ENCODE data around the gene AGPAT3. TPM values are rescaled to one million over a fixed set of nuclear protein-coding genes. Genes with fewer than 3 reads are reported as not detected.

The AGPAT3 gene
- total RNA-seq, 5 donors from 2014 or later (not counting 1 experiment from before 2014, with no cell fraction given): 48.4 to 77.2 (median 65.1) TPM

DNA sequence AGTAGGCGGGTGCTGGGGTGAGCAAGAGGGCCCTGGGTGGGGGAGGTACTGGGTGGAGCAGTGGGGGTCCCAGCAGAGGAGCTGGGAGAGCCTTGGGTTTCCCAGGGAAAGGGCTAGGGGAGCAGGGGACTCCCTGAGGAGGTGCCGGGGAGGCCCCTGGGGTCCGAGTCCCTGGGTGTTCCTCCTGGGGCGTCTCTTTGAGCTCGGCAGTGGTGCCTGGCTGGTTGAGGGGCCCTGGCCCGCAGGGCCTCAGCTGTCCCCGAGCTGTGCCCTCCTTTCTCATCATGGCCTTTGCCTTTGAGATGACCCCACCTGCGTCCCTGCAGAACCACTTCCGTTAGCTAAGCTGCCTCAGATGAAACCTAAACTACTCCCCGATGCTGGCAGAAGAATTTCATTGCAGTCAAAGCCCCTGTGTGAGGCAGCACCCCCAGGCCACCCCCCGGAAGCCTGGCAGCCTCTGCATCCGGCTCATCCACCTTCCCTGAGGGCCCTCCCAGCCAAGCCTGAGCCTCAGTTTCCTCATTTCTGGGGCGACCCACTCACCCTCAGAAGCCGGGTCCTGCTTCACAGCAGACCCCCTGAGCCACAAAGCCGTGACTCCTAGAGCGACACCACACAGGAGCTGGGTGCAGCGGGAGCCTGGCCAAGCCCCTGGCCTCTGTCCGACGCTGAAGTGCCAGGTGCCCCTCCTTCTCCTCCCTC is 103.5 kb downstream of the AGPAT3 start:
- Histone ChIP-seq H3K4me3 (ENCODE audit: control insufficient read depth in 1 of 2, extremely low read depth in 1 of 2, low read length in 1 of 2) (no peak overlapping the region), H3K27ac (ENCODE audit: low read length) (no peak overlapping the region), H3K27me3 (replicated peaks in 1 of 2; ENCODE audit: control insufficient read depth in 2 of 2, extremely low read depth in 1 of 2, insufficient read depth in 2 of 2, low read length in 1 of 2) (no peaks in the 10 kb centered on the region), H3K9me3 (no peaks in the 10 kb centered on the region), H3K36me3 (ENCODE audit: control insufficient read depth in 2 of 2, extremely low read depth in 1 of 2, insufficient read depth in 1 of 2, low read length in 1 of 2) (peaks cover 25 to 48% of the 10 kb centered on the region in 2 donors), H3K4me1 (ENCODE audit: control insufficient read depth in 1 of 2, extremely low read depth in 1 of 2, insufficient read depth in 2 of 2, low read length in 2 of 2) (no peaks in the 10 kb centered on the region)
- 96% methylated on average over 14 of the region's 19 CpGs for WGBS (ENCODE audit: insufficient coverage)
- Mint-ChIP-seq H3K27ac (no peak overlapping the region), H3K27me3 (no peaks in the 10 kb centered on the region), H3K36me3 (peaks cover 23% of the 10 kb centered on the region), H3K9me3 (no peaks in the 10 kb centered on the region), H3K4me1 (no peaks in the 10 kb centered on the region), H3K4me3 (no peak overlapping the region)
- ATAC-seq (replicated peaks in 1 of 4) (no peak), DNase-seq (no peak)
- ChIA-PET POLR2A (no interaction called here), CTCF (interaction anchor here in 1 of 2 donors (0.6 kb wide), 1 partner anchor 496 kb away, joined by 3 read pairs; no protein-coding TSS in a partner anchor)

GRCh38 chr21:43969115-43969444 is 104.1 kb downstream of the AGPAT3 start:
- Histone ChIP-seq H3K36me3 (ENCODE audit: control insufficient read depth in 2 of 2, extremely low read depth in 1 of 2, insufficient read depth in 1 of 2, low read length in 1 of 2) (peaks cover 25 to 48% of the 10 kb centered on the region in 2 donors), H3K4me3 (ENCODE audit: control insufficient read depth in 1 of 2, extremely low read depth in 1 of 2, low read length in 1 of 2) (no peak overlapping the region), H3K27me3 (replicated peaks in 1 of 2; ENCODE audit: control insufficient read depth in 2 of 2, extremely low read depth in 1 of 2, insufficient read depth in 2 of 2, low read length in 1 of 2) (no peaks in the 10 kb centered on the region), H3K4me1 (ENCODE audit: control insufficient read depth in 1 of 2, extremely low read depth in 1 of 2, insufficient read depth in 2 of 2, low read length in 2 of 2) (no peaks in the 10 kb centered on the region), H3K9me3 (no peaks in the 10 kb centered on the region), H3K27ac (ENCODE audit: low read length) (no peak overlapping the region)
- WGBS (ENCODE audit: insufficient coverage): 96% methylated on average over 16 of the region's 17 CpGs
- POLR2A ChIA-PET: no interaction called here
- no peak overlapping the region for H3K4me3 Mint-ChIP-seq
- H3K9me3 Mint-ChIP-seq: no peaks in the 10 kb centered on the region
- DNase-seq (no peak), ATAC-seq (replicated peaks in 1 of 4) (no peak)
- no peak overlapping the region for H3K27ac Mint-ChIP-seq
- peaks cover 0 to under 1% (median 0%) of the 10 kb centered on the region in 3 donors for H3K4me1 Mint-ChIP-seq
- peaks cover 21% of the 10 kb centered on the region for H3K36me3 Mint-ChIP-seq
- CTCF ChIA-PET: no interaction called here
- no peaks in the 10 kb centered on the region for H3K27me3 Mint-ChIP-seq

DNA sequence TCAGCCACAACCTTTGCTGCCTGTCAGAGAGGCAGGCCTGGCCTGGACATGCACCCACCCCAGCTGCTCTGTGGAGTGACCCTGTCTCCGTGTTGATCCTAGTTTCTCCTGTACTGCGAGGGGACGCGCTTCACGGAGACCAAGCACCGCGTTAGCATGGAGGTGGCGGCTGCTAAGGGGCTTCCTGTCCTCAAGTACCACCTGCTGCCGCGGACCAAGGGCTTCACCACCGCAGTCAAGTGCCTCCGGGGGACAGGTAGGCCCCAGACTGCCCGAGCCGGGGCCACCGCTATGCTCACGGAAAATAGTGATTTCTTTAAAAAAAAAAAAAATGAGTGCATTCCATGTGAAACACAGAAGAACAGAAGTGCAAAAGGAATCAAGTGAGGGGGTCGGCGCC is 105.5 kb downstream of the AGPAT3 start:
- ChIA-PET CTCF (no interaction called here), POLR2A (no interaction called here)
- H3K4me3 ChIP-seq (ENCODE audit: control insufficient read depth in 1 of 2, extremely low read depth in 1 of 2, low read length in 1 of 2): no peak overlapping the region
- H3K27me3 Mint-ChIP-seq: no peaks in the 10 kb centered on the region
- H3K36me3 ChIP-seq (ENCODE audit: control insufficient read depth in 2 of 2, extremely low read depth in 1 of 2, insufficient read depth in 1 of 2, low read length in 1 of 2): peaks cover 25 to 46% of the 10 kb centered on the region in 2 donors
- peaks cover 9 to 15% (median 11%) of the 10 kb centered on the region in 3 donors for H3K4me1 Mint-ChIP-seq
- DNase-seq (no peak), ATAC-seq (replicated peaks in 1 of 4) (no peak)
- 95% methylated on average over 15 of the region's 18 CpGs for WGBS (ENCODE audit: insufficient coverage)
- no peak overlapping the region for H3K27ac ChIP-seq (ENCODE audit: low read length)
- no peak overlapping the region for H3K27ac Mint-ChIP-seq
- no peaks in the 10 kb centered on the region for H3K9me3 Mint-ChIP-seq
- no peak overlapping the region for H3K4me3 Mint-ChIP-seq
- H3K9me3 ChIP-seq: no peaks in the 10 kb centered on the region
- H3K4me1 ChIP-seq (ENCODE audit: control insufficient read depth in 1 of 2, extremely low read depth in 1 of 2, insufficient read depth in 2 of 2, low read length in 2 of 2): peaks cover 0 to 5% of the 10 kb centered on the region in 2 experiments
- no peaks in the 10 kb centered on the region for H3K27me3 ChIP-seq (replicated peaks in 1 of 2; ENCODE audit: control insufficient read depth in 2 of 2, extremely low read depth in 1 of 2, insufficient read depth in 2 of 2, low read length in 1 of 2)
- H3K36me3 Mint-ChIP-seq: peaks cover 18% of the 10 kb centered on the region

GRCh38 chr21:43971201-43971991 is 106.4 kb downstream of the AGPAT3 start:
- H3K36me3 ChIP-seq (ENCODE audit: control insufficient read depth in 2 of 2, extremely low read depth in 1 of 2, insufficient read depth in 1 of 2, low read length in 1 of 2): peaks cover 21 to 46% of the 10 kb centered on the region in 2 donors
- no peak overlapping the region for H3K4me3 Mint-ChIP-seq

GRCh38 chr21:43971992-43972255 is 106.9 kb downstream of the AGPAT3 start:
- DNase-seq: no peak
- Mint-ChIP-seq H3K36me3 (peaks cover 18% of the 10 kb centered on the region), H3K27me3 (no peaks in the 10 kb centered on the region), H3K27ac (no peak overlapping the region), H3K4me1 (peaks cover 10 to 17% (median 11%) of the 10 kb centered on the region in 3 donors), H3K4me3 (no peak overlapping the region), H3K9me3 (no peaks in the 10 kb centered on the region)
- 95% methylated on average over 9 of the region's 11 CpGs for WGBS (ENCODE audit: insufficient coverage)
- peaks cover 0 to 7% of the 10 kb centered on the region in 2 experiments for H3K4me1 ChIP-seq (ENCODE audit: control insufficient read depth in 1 of 2, extremely low read depth in 1 of 2, insufficient read depth in 2 of 2, low read length in 2 of 2)
- H3K36me3 ChIP-seq (ENCODE audit: control insufficient read depth in 2 of 2, extremely low read depth in 1 of 2, insufficient read depth in 1 of 2, low read length in 1 of 2): peaks cover 18 to 41% of the 10 kb centered on the region in 2 donors
- POLR2A ChIA-PET: no interaction called here
- no peak overlapping the region for H3K27ac ChIP-seq (ENCODE audit: low read length)
- ATAC-seq (replicated peaks in 1 of 4): no peak
- H3K9me3 ChIP-seq: no peaks in the 10 kb centered on the region
- no peaks in the 10 kb centered on the region for H3K27me3 ChIP-seq (replicated peaks in 1 of 2; ENCODE audit: control insufficient read depth in 2 of 2, extremely low read depth in 1 of 2, insufficient read depth in 2 of 2, low read length in 1 of 2)
- CTCF ChIA-PET: interaction anchor here in 1 of 2 donors (1.1 kb wide), 1 partner anchor 40 kb away, joined by 4 read pairs; no protein-coding TSS in a partner anchor
- no peak overlapping the region for H3K4me3 ChIP-seq (ENCODE audit: control insufficient read depth in 1 of 2, extremely low read depth in 1 of 2, low read length in 1 of 2)

More at GRCh38 chr21:43971201-43971991, 106.4 kb downstream of the AGPAT3 start:
- CTCF ChIA-PET: no interaction called here
- H3K27me3 Mint-ChIP-seq: no peaks in the 10 kb centered on the region
- Histone ChIP-seq H3K4me1 (ENCODE audit: control insufficient read depth in 1 of 2, extremely low read depth in 1 of 2, insufficient read depth in 2 of 2, low read length in 2 of 2) (peaks cover 0 to 7% of the 10 kb centered on the region in 2 experiments), H3K27ac (ENCODE audit: low read length) (no peak overlapping the region), H3K27me3 (replicated peaks in 1 of 2; ENCODE audit: control insufficient read depth in 2 of 2, extremely low read depth in 1 of 2, insufficient read depth in 2 of 2, low read length in 1 of 2) (no peaks in the 10 kb centered on the region), H3K4me3 (ENCODE audit: control insufficient read depth in 1 of 2, extremely low read depth in 1 of 2, low read length in 1 of 2) (no peak overlapping the region), H3K9me3 (no peaks in the 10 kb centered on the region)
- POLR2A ChIA-PET: no interaction called here
- DNase-seq (no peak), ATAC-seq (replicated peaks in 1 of 4) (no peak)
- H3K27ac Mint-ChIP-seq: no peak overlapping the region
- peaks cover 10 to 17% (median 11%) of the 10 kb centered on the region in 3 donors for H3K4me1 Mint-ChIP-seq
- no peaks in the 10 kb centered on the region for H3K9me3 Mint-ChIP-seq
- H3K36me3 Mint-ChIP-seq: peaks cover 18% of the 10 kb centered on the region
- WGBS (ENCODE audit: insufficient coverage): 94% methylated on average over 20 of the region's 29 CpGs

DNA sequence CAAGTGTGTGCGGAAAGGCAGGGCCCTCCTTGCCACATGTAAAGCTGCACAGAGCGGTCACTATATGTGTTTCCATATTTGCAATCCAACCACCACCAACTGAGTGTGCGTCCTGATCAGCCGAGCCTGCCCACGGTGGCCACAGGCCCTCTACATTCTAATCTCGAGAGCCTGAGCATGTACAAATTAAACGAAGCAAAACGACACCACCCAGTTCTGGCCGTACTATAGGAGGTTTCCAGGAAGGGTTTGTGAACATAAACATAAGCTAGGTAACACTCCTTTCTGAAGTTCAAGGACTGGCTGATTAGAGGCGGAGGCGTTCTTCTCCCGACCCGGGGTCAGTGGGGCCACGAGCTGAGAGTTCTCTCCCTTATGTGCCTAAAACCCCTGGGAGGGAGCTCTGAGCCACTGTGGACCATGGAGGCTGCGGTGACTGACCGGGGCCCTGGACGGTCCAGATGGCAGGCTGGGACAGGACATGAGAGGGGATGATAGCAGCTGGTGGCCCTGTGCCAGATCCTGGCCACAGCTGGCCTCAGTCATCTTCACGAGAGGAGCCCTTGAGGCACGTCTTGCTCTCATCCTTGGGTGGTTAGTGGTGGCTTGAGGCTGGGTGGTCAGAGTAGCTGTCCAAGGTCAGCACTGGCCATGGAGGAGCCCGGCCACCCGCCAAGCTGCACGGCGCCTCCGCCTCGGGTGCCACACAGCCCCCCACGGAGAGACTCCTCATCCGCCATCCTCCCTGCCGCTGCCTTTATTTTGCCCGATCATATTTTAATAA is 108.0 kb downstream of the AGPAT3 start:
- H3K27ac ChIP-seq (ENCODE audit: low read length): no peak overlapping the region
- ChIA-PET CTCF (interaction anchor here in 1 of 2 donors (0.9 to 1.1 kb wide), 2 partner anchors 42 to 161 kb away, joined by 3 to 4 read pairs; no protein-coding TSS in a partner anchor), POLR2A (no interaction called here)
- DNase-seq (no peak), ATAC-seq (replicated peaks in 1 of 4) (no peak)
- peaks cover 18 to 33% of the 10 kb centered on the region in 2 donors for H3K36me3 ChIP-seq (ENCODE audit: control insufficient read depth in 2 of 2, extremely low read depth in 1 of 2, insufficient read depth in 1 of 2, low read length in 1 of 2)
- Mint-ChIP-seq H3K36me3 (peaks cover 14% of the 10 kb centered on the region), H3K27ac (no peak overlapping the region), H3K4me3 (no peak overlapping the region), H3K4me1 (peaks cover 10 to 17% (median 11%) of the 10 kb centered on the region in 3 donors), H3K27me3 (no peaks in the 10 kb centered on the region), H3K9me3 (no peaks in the 10 kb centered on the region)
- no peak overlapping the region for H3K4me3 ChIP-seq (ENCODE audit: control insufficient read depth in 1 of 2, extremely low read depth in 1 of 2, low read length in 1 of 2)
- H3K4me1 ChIP-seq (ENCODE audit: control insufficient read depth in 1 of 2, extremely low read depth in 1 of 2, insufficient read depth in 2 of 2, low read length in 2 of 2): peaks cover 0 to 7% of the 10 kb centered on the region in 2 experiments
- 95% methylated on average over 20 of the region's 29 CpGs for WGBS (ENCODE audit: insufficient coverage)
- H3K9me3 ChIP-seq: no peaks in the 10 kb centered on the region
- H3K27me3 ChIP-seq (replicated peaks in 1 of 2; ENCODE audit: control insufficient read depth in 2 of 2, extremely low read depth in 1 of 2, insufficient read depth in 2 of 2, low read length in 1 of 2): no peaks in the 10 kb centered on the region

Measured in T-cell (primary cell).